Mesendoderm (in vitro differentiated cells): ENCODE results near the gene IMMP2L.

ENCODE experiments used
- DNase-seq: peaks from one replicate; pipeline ENCODE4 v3.0.0; 2013
- H2AK5ac ChIP-seq: 2 replicates; pipeline ENCODE4 v1.6.1; 2013; ENCODE audit warnings: low read length, inconsistent platforms
- H2BK120ac ChIP-seq: 2 replicates; pipeline ENCODE4 v1.6.1; 2013; ENCODE audit warnings: low read depth, mild to moderate bottlenecking, low read length, moderate library complexity, mixed read lengths
- H2BK15ac ChIP-seq: replicated peaks from 2 replicates; pipeline ENCODE4 v1.6.1; 2013; ENCODE audit warnings: low read depth, mild to moderate bottlenecking, moderate library complexity
- H2BK5ac ChIP-seq: 2 replicates; pipeline ENCODE4 v1.6.1; 2013; ENCODE audit warnings: low read length, inconsistent platforms
- H3K18ac ChIP-seq: 2 replicates; pipeline ENCODE4 v1.6.1; 2013; ENCODE audit warnings: mild to moderate bottlenecking, low read length, mixed read lengths
- H3K23ac ChIP-seq: one replicate; pipeline ENCODE4 v1.6.1; 2013; ENCODE audit warnings: low read length
- H3K27ac ChIP-seq: 2 replicates; pipeline ENCODE4 v1.5.1; 2013; ENCODE audit warnings: low read depth, mild to moderate bottlenecking, inconsistent platforms, low read length, moderate library complexity
- H3K27me3 ChIP-seq: 2 replicates; pipeline ENCODE4 v1.6.1; 2013; ENCODE audit warnings: low read length, control low read depth, mild to moderate bottlenecking, inconsistent platforms; ENCODE audit not compliant: insufficient read depth, poor library complexity
- H3K36me3 ChIP-seq: 2 replicates; pipeline ENCODE4 v1.6.1; 2013; ENCODE audit warnings: low read length, inconsistent platforms; ENCODE audit not compliant: control insufficient read depth, insufficient read depth
- H3K4ac ChIP-seq: one replicate; pipeline ENCODE4 v1.6.1; 2013; ENCODE audit warnings: low read depth, mild to moderate bottlenecking, low read length, moderate library complexity
- H3K4me1 ChIP-seq: 2 replicates; pipeline ENCODE4 v1.6.1; 2013; ENCODE audit warnings: low read depth, low read length, inconsistent platforms; ENCODE audit not compliant: control insufficient read depth
- H3K4me2 ChIP-seq: 2 replicates; pipeline ENCODE4 v1.6.1; 2013; ENCODE audit warnings: low read length
- H3K4me3 ChIP-seq: 2 replicates; pipeline ENCODE4 v1.5.1; 2013; ENCODE audit warnings: mild to moderate bottlenecking, low read length
- H3K56ac ChIP-seq: one replicate; pipeline ENCODE4 v1.6.1; 2013; ENCODE audit warnings: low read length
- H3K79me1 ChIP-seq: 2 replicates; pipeline ENCODE4 v1.6.1; 2013; ENCODE audit warnings: low read length, inconsistent platforms
- H3K79me2 ChIP-seq: 2 replicates; pipeline ENCODE4 v1.6.1; 2013; ENCODE audit warnings: mild to moderate bottlenecking, low read length; ENCODE audit not compliant: control insufficient read depth, insufficient read depth
- H3K9ac ChIP-seq: 2 replicates; pipeline ENCODE4 v1.6.1; 2013; ENCODE audit warnings: low read length, inconsistent platforms
- H4K5ac ChIP-seq: one replicate; pipeline ENCODE4 v1.6.1; 2013; ENCODE audit warnings: low read length
- H4K8ac ChIP-seq: one replicate; pipeline ENCODE4 v1.6.1; 2013; ENCODE audit warnings: low read depth, mild to moderate bottlenecking, control low read depth, low read length, moderate library complexity
- WGBS: extraction: QIAGEN DNeasy Blood & Tissue Kit; methylation state at CpG from one replicate; pipeline ENCODE4 v1.1.7; 2013; ENCODE audit warnings: low lambda C conversion rate, missing lambda C conversion rate; ENCODE audit not compliant: insufficient coverage; ENCODE audit errors: extremely low coverage; 5-methylcytosine and 5-hydroxymethylcytosine counted together

Gene IMMP2L

DNA sequence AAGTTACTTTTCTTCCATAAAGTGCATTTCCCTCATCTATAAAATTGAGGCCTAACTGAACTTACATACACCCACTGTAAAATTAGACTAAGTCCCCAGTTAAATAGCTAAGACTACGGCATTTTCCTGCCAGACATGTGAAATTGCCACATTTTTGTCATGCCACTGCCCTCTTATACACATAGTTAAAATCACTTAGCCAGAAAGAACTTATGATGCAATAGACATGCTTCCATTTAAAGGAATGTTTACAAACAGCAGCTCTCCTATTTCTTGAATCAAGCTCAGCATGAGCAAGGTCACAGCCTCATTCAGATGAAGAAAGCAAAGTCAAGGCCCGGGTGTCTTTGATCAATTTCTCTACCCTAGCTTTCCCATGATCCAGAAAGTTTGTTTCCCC is 295.7 kb downstream of the IMMP2L start:
- Histone ChIP-seq H3K23ac (no peak overlapping the region), H2AK5ac (no peak overlapping the region), H4K5ac (no peak overlapping the region), H3K36me3 (no peaks in the 10 kb centered on the region), H3K4me2 (no peak overlapping the region), H3K4ac (no peak overlapping the region), H3K79me1 (no peaks in the 10 kb centered on the region), H3K4me3 (no peak overlapping the region), H3K18ac (peak overlapping the region; percentile 51), H3K27me3 (no peaks in the 10 kb centered on the region), H2BK15ac (no peak overlapping the region), H2BK5ac (no peak overlapping the region), H3K27ac (no peak overlapping the region), H3K9ac (no peak overlapping the region), H3K56ac (no peak overlapping the region), H3K4me1 (no peaks in the 10 kb centered on the region), H3K79me2 (no peaks in the 10 kb centered on the region), H2BK120ac (no peak overlapping the region), H4K8ac (no peak overlapping the region)
- no CpG with 5 or more reads among the region's 2 CpGs for WGBS
- peak; percentile 54 for DNase-seq

DNA sequence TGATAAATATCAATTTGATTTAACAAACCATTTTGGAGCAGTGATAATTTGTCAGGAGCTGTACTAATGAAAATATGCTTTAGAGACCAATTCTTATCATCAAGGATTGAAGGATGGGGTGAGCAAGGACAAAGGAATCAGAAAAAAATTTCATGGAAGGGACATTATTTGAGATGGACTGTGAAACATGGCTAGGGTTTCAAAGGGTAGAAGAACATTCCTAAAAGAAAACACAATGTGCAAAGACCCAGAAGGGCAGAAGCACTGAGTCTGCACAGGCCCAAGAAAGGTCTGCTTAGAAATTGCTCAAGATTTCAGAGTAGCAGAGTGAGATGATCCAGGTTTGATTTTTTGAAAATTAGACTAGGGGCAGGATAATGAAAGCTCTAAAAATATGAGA is 296.9 kb downstream of the IMMP2L start:
- H2AK5ac ChIP-seq: no peak overlapping the region
- H3K4me2 ChIP-seq: no peak overlapping the region
- H3K79me2 ChIP-seq: no peaks in the 10 kb centered on the region
- H2BK15ac ChIP-seq: no peak overlapping the region
- no peaks in the 10 kb centered on the region for H3K36me3 ChIP-seq
- H3K27me3 ChIP-seq: no peaks in the 10 kb centered on the region
- no peak for DNase-seq
- H3K23ac ChIP-seq: no peak overlapping the region
- no peak overlapping the region for H2BK5ac ChIP-seq
- H3K4me3 ChIP-seq: no peak overlapping the region
- no peak overlapping the region for H3K27ac ChIP-seq
- no peaks in the 10 kb centered on the region for H3K79me1 ChIP-seq
- H2BK120ac ChIP-seq: no peak overlapping the region
- no peak overlapping the region for H3K18ac ChIP-seq
- no peak overlapping the region for H3K4ac ChIP-seq
- H3K56ac ChIP-seq: no peak overlapping the region
- H4K5ac ChIP-seq: no peak overlapping the region
- H4K8ac ChIP-seq: no peak overlapping the region
- H3K9ac ChIP-seq: no peak overlapping the region
- no peaks in the 10 kb centered on the region for H3K4me1 ChIP-seq

DNA sequence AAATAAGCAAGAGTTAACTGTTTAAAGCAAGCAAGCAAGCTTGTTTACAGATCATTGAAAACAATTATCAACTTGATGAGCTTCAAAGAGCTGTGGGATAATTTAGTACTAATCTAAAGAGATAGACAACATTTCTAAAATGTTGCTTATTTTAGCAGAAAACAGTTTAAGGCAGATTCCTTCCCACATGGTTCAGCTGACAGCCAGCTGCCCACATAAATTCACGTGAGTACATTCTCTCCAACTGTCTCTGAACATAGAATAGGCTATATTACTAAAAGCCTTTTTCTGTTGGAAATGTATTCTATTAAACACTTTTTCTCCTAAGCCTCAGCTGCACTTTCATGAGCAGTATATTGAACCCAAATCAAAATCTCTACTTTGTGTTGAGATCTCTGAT is 297.3 kb downstream of the IMMP2L start:
- Histone ChIP-seq H3K79me1 (no peaks in the 10 kb centered on the region), H2BK15ac (no peak overlapping the region), H3K18ac (no peak overlapping the region), H3K4ac (no peak overlapping the region), H3K36me3 (no peaks in the 10 kb centered on the region), H2AK5ac (no peak overlapping the region), H3K27ac (no peak overlapping the region), H3K23ac (no peak overlapping the region), H3K56ac (no peak overlapping the region), H3K9ac (no peak overlapping the region), H2BK120ac (no peak overlapping the region), H3K4me2 (no peak overlapping the region), H2BK5ac (no peak overlapping the region), H4K8ac (no peak overlapping the region), H4K5ac (no peak overlapping the region), H3K4me3 (no peak overlapping the region), H3K79me2 (no peaks in the 10 kb centered on the region), H3K4me1 (no peaks in the 10 kb centered on the region), H3K27me3 (no peaks in the 10 kb centered on the region)
- no peak for DNase-seq
- no CpG with 5 or more reads among the region's 1 CpG for WGBS

DNA sequence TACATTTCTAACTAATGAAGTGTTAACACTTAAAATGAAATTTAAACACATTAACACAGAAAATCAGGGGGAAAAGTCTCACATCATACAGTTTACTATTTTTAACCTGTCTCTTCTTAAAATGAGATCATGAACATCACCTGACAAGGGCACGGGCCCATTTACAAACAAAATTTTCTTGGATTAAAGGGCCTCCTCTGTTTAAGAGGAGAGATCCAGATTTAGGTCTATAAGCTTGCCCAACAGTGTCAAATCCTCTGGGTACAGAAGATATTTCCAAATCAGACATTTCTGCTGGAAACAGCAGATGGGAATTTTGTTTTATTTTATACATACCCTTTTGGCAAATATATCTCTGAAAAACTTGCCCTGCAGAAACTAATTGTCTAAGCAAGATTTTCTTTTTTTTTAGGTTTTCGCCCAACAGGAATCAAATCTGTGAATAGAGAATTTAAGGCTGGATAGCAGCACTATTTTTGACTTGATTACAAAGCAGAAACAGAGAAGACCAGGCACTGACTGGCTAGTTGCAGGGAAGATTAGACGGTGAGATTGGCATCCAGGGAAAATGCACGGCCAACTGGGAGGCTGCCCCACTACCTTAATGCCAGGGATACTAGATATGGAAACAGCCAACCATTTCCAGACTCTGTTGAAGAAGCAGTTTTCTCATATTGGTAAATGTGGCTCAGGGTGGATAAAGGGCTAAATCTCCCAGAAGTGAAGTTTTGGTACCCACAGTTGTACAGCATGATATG is 298.0 kb downstream of the IMMP2L start:
- no peak overlapping the region for H2BK15ac ChIP-seq
- WGBS: no CpG with 5 or more reads among the region's 4 CpGs
- H2BK5ac ChIP-seq: no peak overlapping the region
- no peak overlapping the region for H3K4me2 ChIP-seq
- no peak overlapping the region for H3K18ac ChIP-seq
- no peak overlapping the region for H3K56ac ChIP-seq
- no peak overlapping the region for H3K4ac ChIP-seq
- H2AK5ac ChIP-seq: no peak overlapping the region
- H3K36me3 ChIP-seq: no peaks in the 10 kb centered on the region
- H2BK120ac ChIP-seq: no peak overlapping the region
- no peak overlapping the region for H3K27ac ChIP-seq
- no peak overlapping the region for H4K8ac ChIP-seq
- no peak for DNase-seq
- no peak overlapping the region for H3K4me3 ChIP-seq
- H3K79me1 ChIP-seq: no peaks in the 10 kb centered on the region
- H3K79me2 ChIP-seq: no peaks in the 10 kb centered on the region
- H3K23ac ChIP-seq: no peak overlapping the region
- no peak overlapping the region for H4K5ac ChIP-seq
- H3K27me3 ChIP-seq: no peaks in the 10 kb centered on the region
- H3K4me1 ChIP-seq: no peaks in the 10 kb centered on the region
- H3K9ac ChIP-seq: no peak overlapping the region

DNA sequence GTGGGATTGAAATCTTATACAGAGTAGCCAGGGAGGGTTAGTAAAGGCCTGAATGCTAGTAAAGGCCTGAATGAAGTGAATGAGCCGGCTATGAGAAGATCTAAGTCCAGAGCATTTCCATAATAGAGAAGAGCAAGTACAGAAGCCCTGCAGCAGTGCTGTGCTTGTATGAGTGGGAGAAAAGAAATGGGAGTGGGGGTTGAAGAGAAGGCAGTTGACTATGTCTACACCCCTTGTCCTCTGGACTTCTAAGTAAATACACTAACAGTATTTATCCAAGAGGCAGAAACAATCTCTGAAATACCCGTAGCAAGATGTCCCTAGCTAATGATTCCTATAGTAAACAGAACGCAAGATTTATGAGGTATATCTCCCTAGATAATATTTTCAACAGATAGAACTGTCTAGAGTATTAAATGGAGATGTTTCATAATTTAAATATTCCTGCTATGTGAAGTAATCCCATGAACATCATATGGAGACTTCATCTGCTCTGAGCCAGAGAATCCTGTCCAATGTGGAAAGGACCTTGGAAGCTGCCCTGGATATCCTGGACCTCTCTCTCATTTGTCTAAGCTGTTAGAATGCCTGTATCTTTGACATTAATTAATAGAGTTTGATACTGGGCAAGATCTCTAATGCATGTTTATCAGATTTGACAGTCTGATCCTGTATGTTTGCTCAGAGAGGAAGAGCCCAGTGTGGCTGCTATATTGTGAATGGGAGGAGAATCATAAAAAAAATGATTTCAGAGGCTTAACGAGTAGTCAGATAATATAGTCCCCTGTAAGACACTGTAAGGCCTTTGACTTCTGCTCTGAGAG is 299.8 kb downstream of the IMMP2L start:
- H2AK5ac ChIP-seq: no peak overlapping the region
- H3K56ac ChIP-seq: no peak overlapping the region
- no peak overlapping the region for H4K5ac ChIP-seq
- H3K4me1 ChIP-seq: no peaks in the 10 kb centered on the region
- no CpG with 5 or more reads among the region's 4 CpGs for WGBS
- no peaks in the 10 kb centered on the region for H3K79me1 ChIP-seq
- no peak overlapping the region for H3K4me3 ChIP-seq
- H2BK120ac ChIP-seq: no peak overlapping the region
- no peak overlapping the region for H3K18ac ChIP-seq
- no peak overlapping the region for H3K4me2 ChIP-seq
- no peak overlapping the region for H3K4ac ChIP-seq
- no peak overlapping the region for H2BK5ac ChIP-seq
- no peaks in the 10 kb centered on the region for H3K79me2 ChIP-seq
- H3K27me3 ChIP-seq: no peaks in the 10 kb centered on the region
- H3K9ac ChIP-seq: no peak overlapping the region
- no peak overlapping the region for H3K27ac ChIP-seq
- no peak for DNase-seq
- H3K23ac ChIP-seq: no peak overlapping the region
- no peaks in the 10 kb centered on the region for H3K36me3 ChIP-seq
- no peak overlapping the region for H2BK15ac ChIP-seq
- H4K8ac ChIP-seq: no peak overlapping the region
